GM18505 (cell line): ENCODE measurements around the gene MALT1.
"Not testable (repeated sequence)": the region's sequence is repeated elsewhere in the genome, so short reads cannot be mapped to it uniquely, and the experiment has no call there.

ENCODE experiments used
- ATAC-seq: cut with Tn5 transposase; IDR thresholded peaks from one replicate; pipeline ENCODE4 v1.9.1; 2021; ENCODE audit not compliant: unreplicated experiment
- POLR2A ChIP-seq: IDR thresholded peaks from 4 replicates; pipeline ENCODE4 v1.6.1; 2011; ENCODE audit warnings: borderline replicate concordance; ENCODE audit not compliant: insufficient read depth, insufficient read length; ENCODE audit errors: extremely low read depth

MALT1 gene

GRCh38 chr18:58755304-58756010 is 84.2 kb downstream of the MALT1 start:
- ATAC-seq: no peak
- no peak for TF ChIP-seq POLR2A

DNA sequence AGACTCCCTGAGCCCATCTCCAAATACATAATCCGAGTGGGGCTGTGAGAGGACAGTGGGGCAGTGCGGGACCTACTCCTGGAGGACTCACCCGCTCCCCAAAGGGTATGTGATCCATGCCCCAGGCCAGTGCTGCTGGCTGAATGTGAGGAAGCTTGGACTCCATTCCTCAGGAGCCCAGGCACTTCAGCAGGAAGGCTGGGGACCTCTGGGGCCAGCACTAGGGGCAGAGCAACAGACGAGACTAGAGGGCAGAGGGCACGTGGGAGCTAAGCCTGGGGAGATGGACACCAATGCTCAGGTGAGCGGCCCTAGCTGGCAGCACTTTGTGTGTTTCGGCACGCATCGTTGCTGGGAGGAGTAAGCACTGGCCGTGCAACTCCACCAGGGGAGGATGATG is 84.9 kb downstream of the MALT1 start:
- no peak for ATAC-seq
- peak; percentile 29 for TF ChIP-seq POLR2A

GRCh38 chr18:58756596-58757240 is 85.5 kb downstream of the MALT1 start:
- TF ChIP-seq POLR2A: no peak
- ATAC-seq: no peak

GRCh38 chr18:58757351-58757750 is 86.1 kb downstream of the MALT1 start:
- ATAC-seq: not testable (repeated sequence)

DNA sequence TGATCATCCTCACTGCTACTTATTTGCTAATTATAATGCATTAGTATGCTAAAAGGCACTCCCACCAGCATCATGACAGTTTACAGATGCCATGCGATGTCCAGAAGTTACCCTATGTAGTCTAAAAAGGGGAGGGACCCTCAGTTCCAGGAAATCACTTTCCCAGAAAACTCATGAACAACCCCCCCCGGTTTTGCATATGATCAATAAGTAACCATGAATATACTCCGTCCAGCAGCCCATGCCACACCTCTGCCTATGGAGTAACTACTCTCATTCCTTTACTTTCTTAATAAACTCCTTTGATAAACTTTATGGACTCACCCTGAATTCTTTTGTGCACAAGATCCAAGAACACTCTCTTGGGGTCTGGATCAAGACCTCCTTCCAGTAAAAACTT is 86.8 kb downstream of the MALT1 start:
- TF ChIP-seq POLR2A: no peak
- ATAC-seq: no peak

DNA sequence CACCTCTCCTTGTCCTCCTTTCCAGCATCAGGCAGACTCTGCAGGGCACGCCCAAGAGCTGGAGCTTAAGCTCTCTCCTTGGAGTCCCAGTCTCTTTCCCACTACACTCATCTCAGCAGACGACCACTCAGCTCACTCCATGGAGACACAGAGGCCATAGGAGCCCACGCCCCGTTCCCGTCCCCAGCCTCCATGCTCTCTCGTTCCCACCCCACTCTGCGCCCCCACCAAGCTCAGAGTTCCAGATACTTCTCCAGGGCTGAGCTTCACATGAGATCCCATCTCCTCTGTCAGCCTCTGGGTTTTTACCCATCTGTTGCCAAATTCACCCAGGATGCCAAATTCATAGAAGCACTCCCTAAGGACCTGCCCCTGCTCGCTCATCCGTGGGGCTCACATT is 87.3 kb downstream of the MALT1 start:
- ATAC-seq: no peak
- no peak for TF ChIP-seq POLR2A

GRCh38 chr18:58761241-58761969 is 90.1 kb downstream of the MALT1 start:
- TF ChIP-seq POLR2A: no peak
- peak; percentile 63 for ATAC-seq

DNA sequence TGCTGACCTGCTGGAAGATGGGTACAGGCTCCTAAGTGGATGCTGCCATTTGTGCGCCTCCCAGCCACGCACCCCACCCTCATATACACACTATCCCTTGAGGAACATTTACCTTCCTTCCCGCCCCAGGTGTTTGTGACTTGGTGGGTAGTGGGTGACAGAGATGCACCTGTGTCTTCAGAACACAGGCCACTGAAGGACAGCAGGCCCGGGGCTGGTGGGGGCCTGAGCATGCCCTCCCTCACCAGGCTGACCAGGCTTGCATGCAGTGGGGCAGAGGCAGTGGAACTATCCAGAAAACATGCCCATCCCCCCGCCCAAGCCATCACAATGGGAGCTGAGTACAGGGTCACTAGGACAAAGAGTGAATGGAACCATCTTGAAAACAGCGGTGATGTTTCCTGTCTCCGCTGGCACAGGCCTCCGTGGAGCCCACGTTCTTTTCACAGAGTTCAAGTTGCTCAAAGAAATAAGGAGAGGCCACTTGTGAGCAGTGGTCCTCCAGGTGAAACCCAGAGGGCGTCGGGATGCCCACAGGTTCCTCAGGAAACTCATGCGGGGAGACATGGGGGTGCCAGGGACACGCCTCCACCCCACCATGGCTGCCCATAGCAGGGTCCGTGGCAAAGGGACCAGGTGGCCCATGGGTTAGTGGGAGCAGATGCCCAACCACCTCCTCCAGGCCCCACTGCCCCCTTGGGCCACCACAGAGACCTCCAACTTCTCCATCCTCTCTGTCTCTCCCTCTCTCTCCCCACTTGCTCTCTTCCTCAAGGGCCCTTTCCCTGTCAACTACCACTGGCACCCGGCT is 90.9 kb downstream of the MALT1 start:
- ATAC-seq: no peak
- TF ChIP-seq POLR2A: no peak

- no peak for TF ChIP-seq POLR2A
- ATAC-seq: no peak
Measured at GRCh38 chr18:58762781-58763171, 91.5 kb downstream of the MALT1 start.

DNA sequence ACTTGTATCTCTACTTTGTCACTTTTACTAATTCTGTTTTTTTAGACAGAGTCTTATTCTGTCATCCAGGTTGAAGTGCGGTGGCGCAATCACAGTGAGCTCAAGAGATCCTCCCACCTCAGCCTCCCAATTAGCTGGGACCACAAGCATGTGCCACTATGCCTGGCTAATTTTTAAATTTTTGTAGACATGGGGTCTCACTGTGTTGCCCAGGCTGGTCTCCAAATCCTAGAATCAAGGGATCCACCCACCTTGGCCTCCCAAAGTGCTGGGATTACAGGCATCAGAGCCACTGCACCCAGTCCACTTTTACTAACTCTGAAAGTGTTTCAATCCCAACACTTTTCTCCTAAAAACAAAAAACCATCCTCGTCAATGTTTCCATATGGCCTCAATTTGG is 94.9 kb downstream of the MALT1 start:
- no peak for ATAC-seq
- no peak for TF ChIP-seq POLR2A

DNA sequence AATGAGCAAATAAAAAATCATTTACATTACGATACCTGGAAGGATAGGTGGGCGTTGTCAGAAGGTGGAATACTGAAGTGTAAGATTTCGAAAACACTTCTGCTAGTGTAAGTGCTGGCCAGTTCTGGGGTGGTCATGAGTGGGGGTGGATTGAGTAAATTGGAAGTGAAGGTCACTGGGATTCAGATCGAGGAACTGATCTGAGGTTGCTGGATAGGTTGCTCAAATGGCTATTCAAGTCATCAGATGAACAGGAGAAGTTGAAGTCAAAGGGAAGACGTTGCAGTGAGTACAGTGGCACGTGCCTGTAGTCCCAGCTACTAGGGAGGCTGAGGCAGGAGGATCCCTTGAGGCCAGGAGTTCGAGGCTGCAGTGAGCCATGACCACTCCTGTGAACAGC is 95.7 kb downstream of the MALT1 start:
- ATAC-seq: no peak
- TF ChIP-seq POLR2A: no peak

DNA sequence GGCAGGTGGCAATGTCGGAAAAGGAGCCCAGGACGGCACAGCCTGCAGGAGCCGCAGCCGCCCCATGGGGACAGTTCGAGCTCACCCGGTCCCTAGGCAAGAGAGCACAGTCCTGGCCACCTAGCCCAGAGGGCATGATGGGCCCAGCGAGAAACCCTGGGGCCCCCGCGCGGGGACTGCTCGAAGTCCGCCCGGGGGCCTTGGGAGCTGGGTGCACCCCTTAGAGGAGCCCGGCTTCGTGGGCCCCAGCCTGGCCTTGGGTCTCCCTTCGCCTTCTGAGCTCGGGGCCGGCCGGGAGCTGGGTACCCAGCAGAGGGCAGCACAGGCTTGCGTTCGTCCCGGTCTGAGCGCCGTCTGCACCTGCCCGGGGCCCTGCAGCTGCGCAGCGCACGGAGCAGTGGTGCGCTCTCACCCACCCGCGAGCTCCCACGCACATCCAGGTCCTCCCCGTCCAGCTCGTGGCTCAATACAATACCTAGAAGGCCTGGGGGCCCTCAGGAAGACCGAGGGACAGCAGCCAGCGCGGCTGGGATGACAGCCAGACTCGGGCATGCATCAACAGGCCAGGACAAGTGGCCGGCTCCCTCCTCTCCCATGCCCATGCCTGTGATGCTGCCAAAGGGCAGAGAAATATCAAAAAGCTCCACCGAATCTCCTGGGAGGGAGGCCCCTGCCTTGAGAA is 97.2 kb downstream of the MALT1 start:
- no peak for TF ChIP-seq POLR2A
- peak; percentile 87 for ATAC-seq

DNA sequence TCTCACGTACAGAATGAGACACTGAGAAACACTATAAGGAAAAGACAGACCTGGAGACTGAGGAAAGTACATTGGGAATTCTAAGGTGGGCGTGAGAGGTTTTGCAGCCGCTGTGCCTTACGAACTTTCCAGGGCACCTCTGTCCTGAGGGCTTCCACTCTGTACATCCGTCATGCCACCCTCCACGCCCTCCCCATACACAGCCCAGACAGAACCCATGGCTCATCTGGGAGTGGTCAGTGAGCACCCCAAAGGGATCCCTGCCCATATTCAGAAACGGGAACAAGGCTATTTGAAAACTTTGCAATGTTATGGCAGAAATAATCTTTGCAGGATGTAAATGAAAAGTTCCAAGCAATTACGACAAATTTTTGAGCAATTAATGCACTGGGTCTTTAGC is 98.1 kb downstream of the MALT1 start:
- no peak for TF ChIP-seq POLR2A
- no peak for ATAC-seq

DNA sequence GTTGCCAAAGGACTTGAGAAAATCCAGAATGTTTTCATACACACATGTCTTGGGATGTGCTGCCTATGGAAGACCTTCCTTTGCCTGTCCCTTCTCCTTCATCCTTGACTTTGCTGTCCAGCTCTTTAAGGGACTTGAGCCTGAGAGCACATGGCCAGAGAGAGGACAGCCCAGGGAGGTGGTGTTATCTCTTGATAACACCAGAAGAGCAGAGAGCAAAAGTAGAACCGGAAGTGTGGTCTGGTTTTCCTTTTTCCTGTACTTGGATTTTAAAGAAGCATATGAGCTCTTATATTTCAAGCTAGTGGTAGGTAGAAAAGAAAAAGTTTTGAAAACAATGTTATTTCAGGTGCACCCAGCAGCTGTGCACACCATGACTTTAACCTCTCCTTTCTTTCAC is 99.3 kb downstream of the MALT1 start:
- no peak for ATAC-seq
- TF ChIP-seq POLR2A: no peak

GRCh38 chr18:58772161-58772560 is 100.9 kb downstream of the MALT1 start:
- ATAC-seq: no peak

More at GRCh38 chr18:58772161-58772560, 100.9 kb downstream of the MALT1 start:
- no peak for TF ChIP-seq POLR2A
